ENCODE data around the gene MAPK10. TPM values are rescaled to one million over a fixed set of nuclear protein-coding genes. Genes with fewer than 3 reads are reported as not detected.

MAPK10 gene
- total and polyA plus RNA-seq, 4 donors: 3.3 to 109 (median 24.5) TPM

DNA sequence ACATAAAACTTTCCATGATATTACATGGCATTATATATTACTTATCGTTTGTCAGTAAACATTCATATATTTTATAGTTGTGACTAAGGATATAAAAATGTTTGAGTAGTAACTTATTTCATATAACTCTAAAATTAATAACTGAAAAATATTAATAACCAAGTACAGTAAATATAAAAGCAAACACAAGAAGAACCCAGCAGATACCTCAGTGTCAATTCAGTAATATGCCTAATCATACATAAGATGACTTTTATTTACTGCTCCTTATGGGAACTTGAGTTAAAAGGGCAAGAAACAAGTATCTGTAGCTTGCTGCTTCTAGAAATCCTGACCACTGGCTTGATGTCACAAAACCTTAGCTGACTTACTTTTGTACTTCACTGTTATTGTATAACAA lies 28.4 kb upstream of the MAPK10 start:
- H3K9ac ChIP-seq (ENCODE audit: insufficient read depth in 1 of 2, low read length in 2 of 2): no peak overlapping the region
- no peak for TF ChIP-seq CTCF (IDR thresholded peaks at IDR 0.05; ENCODE audit: control extremely low read depth, extremely low read depth)
- no peaks in the 10 kb centered on the region for H3K27me3 ChIP-seq (ENCODE audit: control insufficient read depth in 3 of 3, insufficient read depth in 3 of 3, low read length in 2 of 3)
- H3K27ac ChIP-seq (ENCODE audit: low read depth in 1 of 2, low read length in 1 of 2): no peak overlapping the region
- no peak overlapping the region for H3K4me3 ChIP-seq
- 92 to 98% methylated on average over 1 of the region's 1 CpG for WGBS, 2 donors
- no peaks in the 10 kb centered on the region for H3K36me3 ChIP-seq (ENCODE audit: control insufficient read depth in 4 of 4, insufficient read depth in 4 of 4, low read length in 4 of 4)
- ATAC-seq (ENCODE audit: insufficient read depth, low FRiP score) (no peak), DNase-seq (no peak)
- H3K4me1 ChIP-seq (ENCODE audit: control insufficient read depth in 5 of 5, insufficient read depth in 5 of 5, low read length in 5 of 5): peaks cover 0 to 4% (median 0%) of the 10 kb centered on the region in 5 donors
- no peaks in the 10 kb centered on the region for H3K9me3 ChIP-seq (ENCODE audit: control insufficient read depth in 4 of 4, insufficient read depth in 3 of 4, low read length in 3 of 4)

DNA sequence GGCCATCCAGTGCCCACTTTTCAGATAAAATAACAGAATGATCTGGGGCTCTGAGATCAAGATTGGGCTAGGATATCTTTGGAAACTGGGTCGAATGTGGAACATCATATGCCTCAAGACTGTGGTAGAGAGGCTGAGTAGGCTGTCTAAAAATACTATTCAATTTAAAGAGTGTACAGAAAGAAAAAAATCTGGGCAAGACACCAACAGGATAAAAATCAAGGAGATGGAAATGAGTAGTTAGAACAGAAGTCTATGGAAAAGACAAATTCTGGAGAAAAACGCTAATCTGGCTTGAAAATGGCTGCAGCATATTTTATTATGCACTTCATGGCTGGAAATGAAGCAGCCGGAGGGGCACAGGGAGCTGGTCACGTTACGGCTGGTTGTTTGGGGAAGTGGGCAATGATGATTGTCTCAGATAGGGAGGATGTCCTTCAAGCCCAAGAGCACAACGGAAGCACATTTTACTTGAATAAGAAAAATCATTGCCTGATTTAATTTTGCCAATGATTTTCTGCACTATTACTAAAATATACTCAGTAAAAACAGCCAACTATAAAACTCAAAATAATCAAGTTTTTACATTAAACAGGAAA lies 27.1 kb upstream of the MAPK10 start:
- H3K4me3 ChIP-seq: no peak overlapping the region
- H3K36me3 ChIP-seq (ENCODE audit: control insufficient read depth in 4 of 4, insufficient read depth in 4 of 4, low read length in 4 of 4): no peaks in the 10 kb centered on the region
- no peaks in the 10 kb centered on the region for H3K27me3 ChIP-seq (ENCODE audit: control insufficient read depth in 3 of 3, insufficient read depth in 3 of 3, low read length in 2 of 3)
- no peak for ATAC-seq (ENCODE audit: insufficient read depth, low FRiP score)
- H3K9me3 ChIP-seq (ENCODE audit: control insufficient read depth in 4 of 4, insufficient read depth in 3 of 4, low read length in 3 of 4): no peaks in the 10 kb centered on the region
- TF ChIP-seq CTCF (IDR thresholded peaks at IDR 0.05; ENCODE audit: control extremely low read depth, extremely low read depth): no peak
- WGBS, 2 donors: 30 to 40% methylated on average over 6 of the region's 6 CpGs
- peak in 1 of 3 donors; percentile 13 for DNase-seq
- H3K9ac ChIP-seq (ENCODE audit: insufficient read depth in 1 of 2, low read length in 2 of 2): no peak overlapping the region
- peaks cover 0 to 4% (median 0%) of the 10 kb centered on the region in 5 donors for H3K4me1 ChIP-seq (ENCODE audit: control insufficient read depth in 5 of 5, insufficient read depth in 5 of 5, low read length in 5 of 5)
- no peak overlapping the region for H3K27ac ChIP-seq (ENCODE audit: low read depth in 1 of 2, low read length in 1 of 2)

- no peak overlapping the region for H3K9ac ChIP-seq (ENCODE audit: insufficient read depth in 1 of 2, low read length in 2 of 2)
- TF ChIP-seq CTCF (IDR thresholded peaks at IDR 0.05; ENCODE audit: control extremely low read depth, extremely low read depth): no peak
- DNase-seq (no peak), ATAC-seq (ENCODE audit: insufficient read depth, low FRiP score) (no peak)
- peaks cover 0 to 4% (median 0%) of the 10 kb centered on the region in 5 donors for H3K4me1 ChIP-seq (ENCODE audit: control insufficient read depth in 5 of 5, insufficient read depth in 5 of 5, low read length in 5 of 5)
- H3K27ac ChIP-seq (ENCODE audit: low read depth in 1 of 2, low read length in 1 of 2): no peak overlapping the region
- no peaks in the 10 kb centered on the region for H3K36me3 ChIP-seq (ENCODE audit: control insufficient read depth in 4 of 4, insufficient read depth in 4 of 4, low read length in 4 of 4)
- no peaks in the 10 kb centered on the region for H3K9me3 ChIP-seq (ENCODE audit: control insufficient read depth in 4 of 4, insufficient read depth in 3 of 4, low read length in 3 of 4)
- 97 to 99% methylated on average over 5 of the region's 5 CpGs for WGBS, 2 donors
- H3K4me3 ChIP-seq: no peak overlapping the region
- H3K27me3 ChIP-seq (ENCODE audit: control insufficient read depth in 3 of 3, insufficient read depth in 3 of 3, low read length in 2 of 3): no peaks in the 10 kb centered on the region
Measured at GRCh38 chr4:86386201-86386600, 26.3 kb upstream of the MAPK10 start.

- peak in 1 of 3 donors; percentile 27 for DNase-seq
- H3K9me3 ChIP-seq (ENCODE audit: control insufficient read depth in 4 of 4, insufficient read depth in 3 of 4, low read length in 3 of 4): no peaks in the 10 kb centered on the region
- 79 to 82% methylated on average over 4 of the region's 4 CpGs for WGBS, 2 donors
- H3K4me1 ChIP-seq (ENCODE audit: control insufficient read depth in 5 of 5, insufficient read depth in 5 of 5, low read length in 5 of 5): peaks cover 0 to 3% (median 0%) of the 10 kb centered on the region in 5 donors
- no peak for TF ChIP-seq CTCF (IDR thresholded peaks at IDR 0.05; ENCODE audit: control extremely low read depth, extremely low read depth)
- ATAC-seq (ENCODE audit: insufficient read depth, low FRiP score): no peak
- H3K9ac ChIP-seq (ENCODE audit: insufficient read depth in 1 of 2, low read length in 2 of 2): no peak overlapping the region
- no peak overlapping the region for H3K4me3 ChIP-seq
- H3K36me3 ChIP-seq (ENCODE audit: control insufficient read depth in 4 of 4, insufficient read depth in 4 of 4, low read length in 4 of 4): no peaks in the 10 kb centered on the region
- no peak overlapping the region for H3K27ac ChIP-seq (ENCODE audit: low read depth in 1 of 2, low read length in 1 of 2)
- no peaks in the 10 kb centered on the region for H3K27me3 ChIP-seq (ENCODE audit: control insufficient read depth in 3 of 3, insufficient read depth in 3 of 3, low read length in 2 of 3)
Measured at GRCh38 chr4:86381431-86381830, 21.6 kb upstream of the MAPK10 start.
